SKM-1 treated with dmso at 0.1 percent for 144 hours (cell line): ENCODE results near the gene UNC119.

Experiments
- DNase-seq: peaks from one replicate; lab custom pipeline; 2025; ENCODE audit not compliant: unreplicated experiment; lab: John Stamatoyannopoulos, UW

The UNC119 gene

DNA sequence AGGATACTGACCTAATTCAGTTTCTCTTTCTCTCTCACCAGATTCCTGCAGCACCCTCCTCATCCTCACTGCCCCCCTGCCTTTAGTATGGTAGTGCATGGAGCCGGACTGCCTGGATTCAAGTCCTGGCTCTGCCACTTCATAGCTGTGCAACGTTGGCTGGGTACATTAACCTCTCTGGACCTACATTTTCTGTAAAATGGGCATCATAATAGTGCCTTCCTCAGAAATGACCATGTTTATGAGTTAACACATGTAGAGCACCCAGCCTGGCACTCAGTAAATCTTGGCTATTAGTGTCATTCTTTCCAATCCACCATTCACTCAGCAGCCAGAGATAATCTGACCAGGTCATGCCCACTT lies 7.3 kb downstream of the UNC119 start:
- no peak for DNase-seq

DNA sequence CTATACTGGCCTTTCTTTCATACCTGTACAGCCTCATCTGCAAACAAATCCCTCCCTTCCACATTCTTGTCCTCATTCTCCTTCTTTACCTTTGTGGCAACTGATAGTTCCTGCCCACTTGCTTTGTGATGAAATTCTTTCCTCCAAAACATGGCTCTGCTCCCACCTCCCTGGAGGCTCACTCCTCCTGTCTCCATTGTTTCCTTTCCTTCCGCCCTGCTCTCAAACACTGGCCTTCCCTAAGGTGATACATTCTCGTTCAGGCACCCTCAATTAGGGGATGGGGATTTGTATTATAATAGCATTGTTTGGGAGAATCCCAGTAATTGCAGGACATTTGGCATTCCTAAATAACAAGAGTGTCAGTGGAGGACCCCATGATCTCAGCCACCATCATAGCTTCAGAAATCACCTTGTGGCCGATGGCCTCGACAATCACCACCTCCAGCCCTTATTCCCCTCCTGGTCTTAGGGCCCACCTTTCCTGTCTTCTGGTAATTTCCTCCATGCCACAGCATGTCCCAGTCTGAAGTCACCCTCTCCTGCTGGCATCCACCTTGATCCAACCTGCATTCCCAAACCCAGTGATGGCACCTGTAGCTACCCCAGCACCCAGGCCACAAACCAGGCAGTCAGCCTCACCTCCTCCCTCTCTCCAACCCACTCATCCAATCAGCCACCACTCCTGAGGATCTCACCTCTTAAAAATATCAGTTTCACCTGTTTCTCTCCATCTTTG lies 7.9 kb downstream of the UNC119 start:
- no peak for DNase-seq

GRCh38 chr17:28541439-28541838 lies 11.0 kb downstream of the UNC119 start:
- DNase-seq, result no peak

- no peak for DNase-seq
Observed at GRCh38 chr17:28540231-28540630, 12.2 kb downstream of the UNC119 start.

- no peak for DNase-seq
Observed at GRCh38 chr17:28538296-28538895, 14.0 kb downstream of the UNC119 start.

DNA sequence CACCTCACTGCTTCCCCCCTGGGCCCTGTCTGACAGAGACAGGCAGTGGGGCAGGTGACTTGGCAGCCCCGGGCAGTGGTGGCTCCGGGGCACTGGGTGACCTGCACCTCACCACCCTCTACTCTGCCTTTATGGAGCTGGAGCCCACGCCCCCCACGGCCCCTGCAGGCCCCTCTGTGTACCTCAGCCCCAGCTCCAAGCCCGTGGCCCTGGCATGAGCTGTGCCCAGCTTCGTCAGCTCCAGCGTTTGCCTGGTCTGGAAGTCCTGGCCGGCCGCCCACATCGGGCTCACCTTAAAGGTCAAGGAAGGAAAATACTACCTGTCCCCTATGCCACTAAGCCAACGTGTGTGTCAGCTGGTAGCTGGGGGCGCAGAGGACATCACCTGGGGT lies 15.2 kb downstream of the UNC119 start:
- no peak for DNase-seq

GRCh38 chr17:28536532-28537218 lies 15.7 kb downstream of the UNC119 start:
- DNase-seq, result no peak

- DNase-seq, result no peak
Observed at GRCh38 chr17:28534740-28535375, 17.6 kb downstream of the UNC119 start.

DNA sequence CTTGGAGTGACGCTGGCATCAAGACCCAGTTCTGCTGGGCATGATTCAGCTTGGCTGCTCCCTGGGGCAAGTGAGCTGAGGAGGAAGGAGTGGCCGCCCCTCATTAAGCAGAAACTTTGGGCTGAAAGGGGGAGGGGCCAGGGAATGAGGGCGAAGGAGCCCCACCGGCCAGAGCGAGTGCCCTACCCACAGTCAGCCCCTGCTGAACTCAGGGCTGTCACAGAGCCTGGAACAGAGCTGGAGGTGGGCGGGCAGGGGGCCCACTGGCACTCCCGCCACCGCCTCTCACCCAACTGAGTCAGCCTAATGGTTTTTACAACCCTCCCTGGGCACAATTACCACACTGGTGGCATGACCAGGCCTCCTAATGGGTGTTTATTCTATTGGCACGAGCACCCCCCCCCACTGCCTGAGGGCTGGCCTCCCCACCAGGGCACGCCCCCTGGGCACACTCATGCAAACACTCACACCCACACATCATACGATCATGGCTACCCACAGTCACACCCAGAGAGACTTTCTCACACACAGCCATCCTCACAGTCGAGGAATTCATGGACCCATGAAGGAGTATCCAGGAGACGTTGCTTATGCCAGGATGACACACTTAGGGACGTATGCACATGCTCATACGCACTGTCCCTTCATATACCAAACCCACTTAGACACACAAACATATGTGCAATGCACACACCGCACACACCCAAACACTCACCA lies 19.2 kb downstream of the UNC119 start:
- no peak for DNase-seq

DNA sequence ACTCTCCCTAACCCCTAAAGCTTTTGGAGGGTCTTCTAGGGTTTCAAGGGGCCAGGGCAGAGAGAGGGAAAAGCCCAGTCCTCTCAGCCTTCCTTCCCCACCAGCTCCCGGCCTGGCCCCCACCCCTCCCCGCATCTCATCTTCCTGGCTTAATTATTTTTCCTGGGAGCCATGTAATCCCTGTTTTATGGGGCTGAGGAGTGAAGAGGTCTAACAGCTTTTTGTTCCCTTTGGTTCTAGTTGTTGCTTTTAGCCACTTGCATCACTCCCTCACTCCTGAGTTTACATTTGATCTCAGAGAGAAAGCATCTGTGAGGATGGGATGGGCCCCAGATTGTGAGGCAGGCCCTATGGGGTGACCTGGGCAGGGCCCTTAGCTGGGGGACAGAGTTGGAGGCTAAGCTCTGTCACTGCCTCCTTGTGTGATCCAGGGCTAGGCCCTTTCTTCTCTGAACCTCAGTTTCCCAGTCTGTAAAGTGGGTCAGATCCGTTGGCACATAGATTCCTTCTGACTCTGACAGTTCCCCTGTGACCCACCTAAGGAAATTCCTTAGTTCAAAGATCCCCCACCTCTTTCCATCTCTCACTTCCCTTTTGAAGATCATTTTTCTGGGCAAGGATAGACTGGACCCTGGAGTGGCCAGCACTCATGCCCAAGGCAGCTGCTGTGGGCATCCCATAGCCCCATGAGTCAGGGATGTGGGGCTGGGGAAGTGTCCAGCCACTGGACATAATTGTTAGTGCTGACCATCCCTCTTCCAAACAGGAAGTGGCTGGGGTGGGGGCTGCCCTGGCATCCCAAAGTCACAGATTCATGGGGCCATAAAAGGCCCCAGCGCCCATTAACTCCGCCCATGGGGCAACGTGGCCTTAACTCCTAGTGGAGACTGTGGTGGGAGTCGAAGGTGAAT lies 20.1 kb downstream of the UNC119 start:
- no peak for DNase-seq

- DNase-seq, result no peak
Observed at GRCh38 chr17:28530926-28531325, 21.5 kb downstream of the UNC119 start.

GRCh38 chr17:28530250-28530649 lies 22.2 kb downstream of the UNC119 start:
- no peak for DNase-seq

DNA sequence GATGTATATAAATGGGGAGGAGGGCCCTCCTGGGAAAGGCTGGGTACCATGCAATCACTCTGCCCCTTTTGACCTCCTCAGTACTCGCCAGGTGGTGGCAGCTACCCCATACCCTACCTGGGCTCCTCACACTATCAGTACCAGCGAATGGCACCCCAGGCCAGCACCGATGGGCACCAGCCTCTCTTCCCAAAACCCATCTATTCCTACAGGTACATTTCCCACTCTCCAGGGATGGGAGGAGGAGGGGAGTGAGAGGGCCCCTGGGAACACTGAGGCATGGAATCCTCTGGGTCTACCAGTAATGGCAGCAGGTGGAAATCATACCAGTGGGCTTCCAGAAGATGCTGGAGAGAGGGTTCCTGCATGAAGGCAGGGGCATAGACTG lies 23.4 kb downstream of the UNC119 start:
- no peak for DNase-seq

DNA sequence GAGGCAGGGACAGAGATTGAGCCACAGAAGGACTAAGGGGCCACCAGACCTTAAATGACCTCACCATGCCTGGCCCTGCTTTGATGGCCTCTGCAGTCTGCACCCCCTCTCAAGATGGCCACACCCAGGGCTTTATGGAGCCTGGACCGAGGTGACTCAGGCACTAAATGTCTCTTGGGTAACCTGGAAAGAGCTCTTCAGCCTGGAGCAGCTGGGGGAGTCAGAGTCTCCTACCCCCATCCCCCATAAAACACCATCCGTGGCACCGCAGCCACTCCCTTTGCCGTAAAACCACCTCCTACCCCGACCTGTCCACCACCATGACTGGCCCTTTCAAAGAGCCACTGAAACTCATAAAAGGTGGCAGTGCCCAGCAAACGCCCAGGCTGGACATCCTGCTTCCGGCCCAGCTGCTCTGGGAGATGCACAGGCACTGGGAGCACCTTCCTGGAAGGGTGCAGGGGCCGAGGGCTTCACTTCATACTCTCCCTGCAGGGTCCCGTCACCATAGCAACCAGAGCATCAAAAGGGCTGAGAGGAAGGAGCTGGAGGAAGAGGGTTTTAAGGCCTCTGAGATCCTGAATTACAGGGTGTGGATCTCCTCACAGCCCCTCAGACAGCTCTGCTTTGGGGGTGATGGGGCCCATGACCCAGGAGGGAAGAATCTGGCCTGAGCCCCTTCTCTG lies 24.0 kb downstream of the UNC119 start:
- DNase-seq, result no peak

DNA sequence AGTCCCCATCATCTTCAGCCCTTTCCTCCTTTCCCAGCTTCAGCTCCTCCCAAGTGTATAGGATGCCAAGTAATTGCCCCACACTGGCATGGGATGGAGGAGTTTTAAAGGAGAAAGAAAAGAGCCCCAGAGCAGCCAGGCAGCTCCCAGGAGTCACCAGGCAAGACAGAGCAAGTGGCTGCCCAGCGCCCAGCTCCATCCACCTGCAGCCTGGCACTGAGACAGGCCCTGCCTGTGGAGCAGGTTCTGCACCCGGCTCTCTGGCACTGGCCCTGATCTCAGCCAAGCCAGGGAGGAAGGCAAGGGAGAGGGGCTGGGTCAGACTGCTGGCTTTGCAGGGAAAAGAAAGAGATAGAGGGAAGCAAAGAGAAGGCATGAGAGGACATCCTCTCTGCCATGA lies 24.6 kb downstream of the UNC119 start:
- DNase-seq, result no peak

DNA sequence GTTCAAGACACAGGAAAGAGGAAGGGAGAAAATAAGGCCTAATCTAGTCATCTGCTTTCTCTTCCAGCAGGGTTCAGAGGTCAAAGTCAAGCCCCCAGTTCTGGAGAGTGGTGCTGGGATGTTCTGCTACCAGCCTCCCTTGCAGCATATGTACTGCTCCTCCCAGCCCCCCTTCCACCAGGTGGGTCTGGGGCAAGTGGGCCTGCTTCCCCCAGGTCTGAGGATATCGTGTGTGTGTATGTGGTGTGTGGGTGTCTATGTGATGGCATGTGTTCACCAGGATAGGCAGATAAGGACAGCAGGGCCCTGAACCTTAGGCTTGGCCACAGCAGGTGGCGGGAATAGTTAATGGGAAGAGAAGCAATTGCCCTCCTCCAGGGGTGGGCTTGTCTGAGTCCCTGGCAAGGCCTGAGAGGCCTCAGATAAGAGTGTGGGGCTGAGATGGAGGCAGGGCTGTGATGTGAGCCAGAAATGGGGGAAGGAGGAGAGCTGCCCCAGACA lies 25.2 kb downstream of the UNC119 start:
- no peak for DNase-seq

GRCh38 chr17:28526381-28526780 lies 26.0 kb downstream of the UNC119 start:
- no peak for DNase-seq

- DNase-seq, result no peak
Observed at GRCh38 chr17:28524476-28525424, 27.7 kb downstream of the UNC119 start.
